DOHH2 (cell line): ENCODE results near the gene SLC18B1.
"Not testable (repeated sequence)": the region's sequence is repeated elsewhere in the genome, so short reads cannot be mapped to it uniquely, and the experiment has no call there.

Source experiments
- H3F3A ChIP-seq: fragments of 200-600 bp; sonication (generic), shearing (Covaris generic); 2 replicates; pipeline ENCODE4 v1.6.0; 2016; ENCODE audit warnings: antibody characterized with exemption, mild to moderate bottlenecking; ENCODE audit not compliant: control insufficient read depth, insufficient read depth
- H3K27ac ChIP-seq: fragments of 200-600 bp; sonication (generic); 2 replicates; pipeline ENCODE4 v1.5.1; 2014; ENCODE audit warnings: low read depth, mild to moderate bottlenecking, low read length, moderate library complexity
- H3K27me3 ChIP-seq: fragments of 200-600 bp; sonication (generic); 2 replicates; pipeline ENCODE4 v1.6.1; 2014; ENCODE audit warnings: mild to moderate bottlenecking, low read length, mixed read lengths; ENCODE audit not compliant: control insufficient read depth
- H3K36me3 ChIP-seq: fragments of 200-600 bp; sonication (generic); 2 replicates; pipeline ENCODE4 v1.6.1; 2014; ENCODE audit warnings: mild to moderate bottlenecking, low read length, moderate library complexity, mixed read lengths; ENCODE audit not compliant: control insufficient read depth
- H3K4me1 ChIP-seq: fragments of 200-600 bp; sonication (generic); 2 replicates; pipeline ENCODE4 v1.6.1; 2014; ENCODE audit warnings: mild to moderate bottlenecking, low read length, mixed read lengths; ENCODE audit not compliant: control insufficient read depth
- H3K4me2 ChIP-seq: fragments of 200-600 bp; sonication (generic); 2 replicates; pipeline ENCODE4 v1.6.0; 2014; ENCODE audit warnings: mild to moderate bottlenecking, low read length, moderate library complexity
- H3K4me3 ChIP-seq: fragments of 200-600 bp; sonication (generic); 2 replicates; pipeline ENCODE4 v1.5.1; 2014; ENCODE audit warnings: mild to moderate bottlenecking, low read length, mixed read lengths
- H3K79me2 ChIP-seq: fragments of 200-600 bp; sonication (generic); 2 replicates; pipeline ENCODE4 v1.6.1; 2014; ENCODE audit warnings: mild to moderate bottlenecking, low read length, mixed read lengths; ENCODE audit not compliant: control insufficient read depth
- H3K9me2 ChIP-seq: fragments of 200-600 bp; sonication (generic); replicated peaks from 2 replicates; pipeline ENCODE4 v1.6.1; 2014; ENCODE audit warnings: mild to moderate bottlenecking, low read length, mixed read lengths; ENCODE audit not compliant: control insufficient read depth
- H3K9me3 ChIP-seq: fragments of 200-600 bp; sonication (generic); 2 replicates; pipeline ENCODE4 v1.6.1; 2014; ENCODE audit warnings: antibody characterized with exemption, low read length, mixed read lengths; ENCODE audit not compliant: control insufficient read depth, insufficient read depth
- H4K20me1 ChIP-seq: fragments of 200-600 bp; sonication (generic); 2 replicates; pipeline ENCODE4 v1.6.0; 2014; ENCODE audit warnings: low read depth, mild to moderate bottlenecking, antibody characterized with exemption, low read length, moderate library complexity; ENCODE audit not compliant: control insufficient read depth, insufficient read depth
- CTCF ChIP-seq: fragments of 200-600 bp; sonication (generic); IDR thresholded peaks from one replicate; pipeline ENCODE4 v1.5.1; 2014; ENCODE audit warnings: antibody characterized with exemption, mild to moderate bottlenecking, low read depth, low read length; ENCODE audit not compliant: poor library complexity, severe bottlenecking
- EZH2phosphoT487 ChIP-seq: fragments of 200-600 bp; sonication (generic); IDR thresholded peaks from 2 replicates; pipeline ENCODE4 v1.6.1; 2017; ENCODE audit warnings: borderline replicate concordance, mild to moderate bottlenecking, antibody characterized with exemption, low read length, moderate library complexity, mixed read lengths

Gene SLC18B1

GRCh38 chr6:132785936-132786335 lies 12.5 kb downstream of the SLC18B1 start:
- Histone ChIP-seq H3K9me2 (no peaks in the 10 kb centered on the region), H3K79me2 (no peaks in the 10 kb centered on the region), H3K4me1 (no peaks in the 10 kb centered on the region), H3K36me3 (no peaks in the 10 kb centered on the region), H3K27ac (no peak overlapping the region), H3F3A (no peaks in the 10 kb centered on the region), H4K20me1 (no peaks in the 10 kb centered on the region), H3K27me3 (no peaks in the 10 kb centered on the region), H3K4me2 (no peak overlapping the region), H3K4me3 (no peak overlapping the region), H3K9me3 (no peaks in the 10 kb centered on the region)
- TF ChIP-seq CTCF = no peak
- TF ChIP-seq EZH2phosphoT487 = no peak

- peaks cover under 1% of the 10 kb centered on the region for H3K4me1 ChIP-seq
- no peaks in the 10 kb centered on the region for H3K79me2 ChIP-seq
- no peaks in the 10 kb centered on the region for H3K27me3 ChIP-seq
- no peaks in the 10 kb centered on the region for H3K9me2 ChIP-seq
- H3K4me2 ChIP-seq = no peak overlapping the region
- no peaks in the 10 kb centered on the region for H3K36me3 ChIP-seq
- H3K4me3 ChIP-seq = no peak overlapping the region
- TF ChIP-seq CTCF (peak; percentile 27), EZH2phosphoT487 (no peak)
- H3K27ac ChIP-seq = no peak overlapping the region
- H3F3A ChIP-seq = no peaks in the 10 kb centered on the region
- H3K9me3 ChIP-seq = no peaks in the 10 kb centered on the region
- no peaks in the 10 kb centered on the region for H4K20me1 ChIP-seq
These were observed 17.6 kb downstream of the SLC18B1 start for GRCh38 chr6:132780770-132781371.

- peaks cover 11% of the 10 kb centered on the region for H3K4me1 ChIP-seq
- H3K27me3 ChIP-seq, H3K36me3 ChIP-seq, H4K20me1 ChIP-seq, H3K4me2 ChIP-seq, H3K9me2 ChIP-seq, H3K9me3 ChIP-seq, H3K4me3 ChIP-seq, H3F3A ChIP-seq, H3K79me2 ChIP-seq, H3K27ac ChIP-seq: not testable (repeated sequence)
These were observed 20.6 kb downstream of the SLC18B1 start for GRCh38 chr6:132777881-132778280.

GRCh38 chr6:132768051-132768517 lies 30.4 kb downstream of the SLC18B1 start:
- no peaks in the 10 kb centered on the region for H4K20me1 ChIP-seq
- no peaks in the 10 kb centered on the region for H3F3A ChIP-seq
- H3K27me3 ChIP-seq = no peaks in the 10 kb centered on the region
- no peak overlapping the region for H3K27ac ChIP-seq
- no peaks in the 10 kb centered on the region for H3K36me3 ChIP-seq
- no peaks in the 10 kb centered on the region for H3K9me2 ChIP-seq
- peak overlapping the region; percentile 76 for H3K4me3 ChIP-seq
- peaks cover 17% of the 10 kb centered on the region for H3K4me1 ChIP-seq
- no peak for TF ChIP-seq EZH2phosphoT487
- peak; percentile 99 for TF ChIP-seq CTCF
- no peaks in the 10 kb centered on the region for H3K9me3 ChIP-seq
- peak overlapping the region; percentile 89 for H3K4me2 ChIP-seq
- no peaks in the 10 kb centered on the region for H3K79me2 ChIP-seq
